G401 (cell line): Measurements from ENCODE around the gene ADCY6. TPM values are rescaled to one million over a fixed set of nuclear protein-coding genes. Genes with fewer than 3 reads are reported as not detected.
"Not testable (repeated sequence)": the region's sequence is repeated elsewhere in the genome, so short reads cannot be mapped to it uniquely, and the experiment has no call there.

Experiments
- DNase-seq: peaks from one replicate; pipeline ENCODE4 v3.0.0-alpha.2; 2015; ENCODE audit warnings: low spot score
- in situ Hi-C: cut with HindIII; loops from 2 replicates; pipeline ENCODE4 v1.10.0; 2016; ENCODE audit warnings: low sequenced_read_pairs, mixed read lengths
- total RNA-seq: library from RNA; depleted of rRNA; stranded (reverse); fragments of >200 nt; shearing (Covaris generic); gene quantifications from 2 replicates; pipeline ENCODE4 v1.2.3, GENCODE V29; 2014

The ADCY6 gene
- total RNA-seq, 1 experiment from 2014 or later: 23.1 TPM

DNA sequence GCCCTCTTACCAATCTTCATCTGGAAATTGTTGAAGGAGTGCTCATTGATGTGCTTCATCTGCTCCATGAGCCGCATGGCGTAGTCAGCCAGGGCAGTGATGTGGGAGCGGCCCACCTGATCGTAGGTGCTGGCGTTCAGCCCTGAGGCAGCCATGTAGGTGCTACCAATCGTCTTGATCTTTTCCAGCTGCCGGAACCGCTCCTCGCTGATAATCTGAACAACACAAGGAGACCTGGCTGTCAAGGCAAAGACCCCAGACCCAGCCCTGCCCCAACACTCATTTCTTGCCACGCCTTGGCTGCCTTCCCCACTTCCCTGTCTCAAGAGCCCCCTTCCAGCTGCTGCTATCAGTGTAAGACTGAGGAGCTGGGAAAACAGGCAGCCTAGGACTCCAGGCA, 18.1 kb downstream of the ADCY6 start:
- DNase-seq: no peak
- in situ Hi-C loops: loop anchor here (5.0 kb wide), 1 partner anchor 93 kb away; no protein-coding TSS in a partner anchor

DNA sequence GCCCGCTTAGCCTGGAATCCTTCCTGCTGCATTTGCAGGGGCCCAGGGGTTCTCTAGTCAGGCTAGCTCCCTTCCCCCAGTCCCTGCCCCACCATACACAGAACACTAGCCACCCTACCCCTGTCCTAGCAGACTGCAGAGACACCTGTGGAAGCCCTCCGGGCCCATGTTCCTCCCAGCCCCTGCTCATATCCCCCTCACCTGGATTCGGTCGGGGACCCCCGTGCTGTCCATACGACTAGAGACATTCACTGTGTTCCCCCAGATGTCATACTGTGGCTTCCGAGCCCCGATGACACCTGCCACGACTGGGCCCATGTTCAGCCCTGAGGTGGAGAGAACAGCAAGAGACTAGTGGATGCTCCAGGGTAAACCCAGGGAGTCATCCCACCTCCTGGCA, 20.2 kb downstream of the ADCY6 start:
- DNase-seq: no peak

DNA sequence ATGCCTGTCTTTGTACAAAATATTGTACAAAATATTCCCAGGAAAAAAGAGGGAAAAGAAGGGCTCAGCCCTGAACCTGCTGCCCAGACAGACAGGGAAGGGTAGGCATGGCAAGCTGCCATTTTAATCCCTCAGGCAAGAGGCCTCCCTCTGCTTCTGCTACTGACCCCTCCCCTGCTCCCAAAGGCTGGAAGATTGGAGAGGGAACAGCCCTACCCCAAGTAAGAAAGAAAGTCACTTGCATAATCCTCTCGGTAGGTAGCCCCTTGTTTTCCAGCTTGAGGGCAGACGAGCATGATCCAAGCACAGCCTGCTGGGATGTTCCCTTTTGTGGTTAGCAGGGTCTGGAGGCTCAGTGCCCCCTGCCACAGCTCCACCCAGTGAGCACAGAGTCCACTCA, 20.7 kb downstream of the ADCY6 start:
- DNase-seq: no peak
- in situ Hi-C loops: no loop called here

More for the DNA sequence above, 20.2 kb downstream of the ADCY6 start:
- in situ Hi-C loops: no loop called here

DNA sequence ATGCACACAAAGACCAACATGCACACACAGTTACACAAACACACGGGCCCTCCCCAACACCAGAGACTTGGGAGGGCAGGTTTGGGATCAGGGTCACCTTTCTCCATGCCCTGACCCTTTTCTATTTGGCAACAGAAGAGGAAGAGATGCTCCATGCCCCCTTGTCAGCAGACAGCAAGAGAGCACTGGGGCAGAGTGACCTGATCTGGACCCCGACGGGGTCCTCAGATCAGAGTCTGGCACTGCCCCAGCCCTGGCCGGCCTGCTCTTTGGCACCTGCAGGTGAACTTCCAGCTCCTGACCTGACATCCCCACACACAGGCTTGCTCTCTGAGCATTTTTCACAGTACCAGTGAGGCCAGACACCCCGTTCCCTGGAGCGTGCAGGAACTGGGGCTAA, 21.4 kb downstream of the ADCY6 start:
- in situ Hi-C loops: no loop called here
- DNase-seq: no peak

DNA sequence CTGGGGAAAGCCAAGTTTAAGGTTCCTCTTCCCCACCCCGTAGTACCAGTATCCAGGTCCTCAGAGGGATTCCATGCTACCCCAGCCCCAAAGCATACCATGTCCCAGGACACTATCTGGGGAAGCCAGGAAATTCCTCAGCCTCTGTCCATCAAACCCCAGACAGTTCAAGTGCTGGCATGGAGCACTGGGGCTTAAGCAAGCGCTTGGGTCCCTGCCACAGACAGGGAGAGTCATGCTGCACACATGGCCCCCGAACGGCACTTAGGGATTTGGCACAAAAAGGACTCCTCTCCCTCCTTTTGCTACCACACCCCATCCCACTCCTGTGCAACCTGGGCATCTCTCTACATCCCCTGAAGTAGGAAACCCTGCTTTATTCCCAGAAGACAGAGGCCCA, 21.8 kb downstream of the ADCY6 start:
- no peak for DNase-seq
- in situ Hi-C loops: no loop called here

DNA sequence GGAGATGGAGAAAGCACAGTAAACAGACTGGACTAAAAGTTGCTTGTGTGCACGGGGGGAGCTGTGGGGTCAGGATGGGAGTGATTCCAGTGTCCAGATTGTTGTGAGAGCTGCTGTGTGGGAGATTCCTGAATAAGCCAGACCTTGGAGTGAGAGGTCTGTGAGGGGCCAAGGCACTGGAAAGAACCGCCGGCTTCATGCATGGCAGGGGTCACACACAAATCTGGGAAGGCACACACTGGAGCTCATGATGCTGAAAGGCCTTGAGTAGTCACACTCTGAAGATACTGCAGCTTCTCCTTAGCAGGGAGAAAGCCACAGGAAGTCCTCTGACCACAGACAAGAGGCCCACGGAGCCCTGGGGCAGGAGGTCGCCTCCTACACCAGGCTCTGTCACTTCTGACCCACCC, 23.1 kb downstream of the ADCY6 start:
- no peak for DNase-seq
- in situ Hi-C loops: no loop called here

DNA sequence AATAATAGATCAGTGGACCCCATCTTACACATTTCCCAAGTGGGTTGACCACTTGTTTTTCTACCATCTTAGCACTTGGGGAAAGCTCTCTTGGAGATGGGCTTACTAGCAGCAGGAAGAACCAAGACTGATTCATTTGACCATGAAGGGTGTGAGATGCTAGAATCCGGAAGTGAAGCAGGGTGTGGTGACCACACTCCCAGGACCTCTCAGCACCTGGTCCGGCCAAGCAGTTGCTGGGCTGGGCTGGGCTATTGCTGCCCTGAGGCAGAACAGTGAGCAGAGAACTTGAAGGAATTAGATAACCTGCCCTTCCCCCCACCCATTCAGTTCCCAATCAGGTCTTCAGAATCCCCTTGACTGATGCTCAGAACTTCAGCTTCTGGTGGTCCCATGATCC, 24.4 kb downstream of the ADCY6 start:
- in situ Hi-C loops: no loop called here

DNA sequence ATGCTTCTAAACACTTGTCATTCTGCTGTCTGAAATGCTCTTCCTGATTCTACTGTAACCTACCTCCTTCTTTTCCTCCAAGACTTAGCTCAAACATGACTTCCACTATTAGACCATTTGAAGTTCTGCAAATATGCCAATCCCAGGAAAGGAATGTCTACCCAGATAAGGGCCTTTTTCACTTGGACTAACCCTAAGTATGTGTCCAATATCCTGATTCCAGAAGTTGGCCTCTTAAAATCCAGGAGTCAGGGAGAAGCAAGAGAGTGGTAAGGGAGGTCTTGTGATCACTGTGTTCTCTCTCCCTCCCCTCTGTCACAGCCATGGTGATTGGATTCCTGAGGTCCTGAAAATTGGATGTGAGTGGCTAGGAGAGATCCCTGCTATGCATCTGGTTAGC, 30.2 kb downstream of the ADCY6 start:
- in situ Hi-C loops: no loop called here
- no peak for DNase-seq

More for the DNA sequence above, 24.4 kb downstream of the ADCY6 start:
- DNase-seq: no peak

DNA sequence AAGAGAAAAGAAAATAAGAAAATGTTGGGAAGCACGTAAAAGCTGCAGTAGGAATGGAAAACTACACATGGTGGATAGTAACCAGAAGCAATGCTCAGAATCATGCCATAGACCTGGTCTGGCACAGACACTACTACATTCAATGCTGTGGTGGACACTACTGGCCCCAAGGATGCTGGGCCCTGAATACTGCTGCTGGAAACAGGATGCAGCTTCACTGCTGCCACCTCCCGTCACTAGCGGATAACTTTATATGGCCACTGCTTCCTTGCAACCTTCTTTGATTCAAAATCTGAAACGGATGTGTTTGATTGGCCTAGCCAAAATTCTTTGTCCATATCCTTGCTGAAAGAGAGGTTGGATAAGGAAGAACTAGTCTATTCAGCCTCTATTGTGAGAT, 30.7 kb downstream of the ADCY6 start:
- no peak for DNase-seq
- in situ Hi-C loops: no loop called here

DNA sequence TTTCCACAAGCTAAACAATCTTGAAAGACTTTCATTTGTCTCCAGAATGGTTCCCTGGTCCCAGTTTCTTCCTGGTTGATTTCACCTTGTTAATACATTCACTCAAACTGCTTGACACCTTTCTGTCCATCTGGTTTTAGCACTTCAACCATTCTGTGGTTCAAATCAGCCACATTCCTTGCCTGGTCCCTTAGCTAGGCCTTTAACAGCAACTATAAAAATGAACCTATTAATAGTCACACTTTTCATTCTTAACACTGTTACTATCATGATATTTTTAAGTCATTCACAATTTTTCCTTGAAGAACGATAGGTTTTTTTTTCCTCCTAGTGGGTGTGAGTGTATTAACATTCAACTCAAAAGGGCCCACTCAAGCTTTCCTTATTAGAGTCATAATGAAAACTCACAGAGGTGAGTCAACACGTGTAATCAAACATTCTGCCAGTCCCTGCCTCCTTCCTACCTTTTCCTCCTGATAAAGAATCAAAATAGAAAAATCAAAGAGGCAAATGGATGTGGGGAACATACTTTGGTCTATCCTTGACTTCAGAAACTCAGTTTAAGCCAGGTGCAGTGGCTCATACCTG, 38.0 kb downstream of the ADCY6 start:
- in situ Hi-C loops: no loop called here

DNA sequence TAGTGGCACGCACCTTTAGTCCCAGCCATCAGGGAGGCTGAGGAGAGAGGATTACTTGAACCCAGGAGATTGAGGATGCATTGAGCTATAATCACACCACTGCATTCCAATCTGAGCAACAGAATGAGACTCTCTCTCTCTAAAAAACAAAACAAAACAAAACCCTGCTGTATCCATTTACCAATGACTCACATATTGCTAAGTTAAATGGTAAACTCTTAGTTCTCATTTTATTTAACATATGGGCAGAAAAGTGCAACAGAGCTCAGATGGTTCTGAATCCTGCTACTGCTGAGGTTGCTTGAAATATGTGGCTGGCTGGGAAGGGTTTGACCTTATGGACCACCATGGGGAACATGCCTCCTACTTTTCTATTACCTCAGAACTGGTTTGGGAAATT, 38.7 kb downstream of the ADCY6 start:
- in situ Hi-C loops: no loop called here

More for the DNA sequence above, 38.0 kb downstream of the ADCY6 start:
- no peak for DNase-seq

DNA sequence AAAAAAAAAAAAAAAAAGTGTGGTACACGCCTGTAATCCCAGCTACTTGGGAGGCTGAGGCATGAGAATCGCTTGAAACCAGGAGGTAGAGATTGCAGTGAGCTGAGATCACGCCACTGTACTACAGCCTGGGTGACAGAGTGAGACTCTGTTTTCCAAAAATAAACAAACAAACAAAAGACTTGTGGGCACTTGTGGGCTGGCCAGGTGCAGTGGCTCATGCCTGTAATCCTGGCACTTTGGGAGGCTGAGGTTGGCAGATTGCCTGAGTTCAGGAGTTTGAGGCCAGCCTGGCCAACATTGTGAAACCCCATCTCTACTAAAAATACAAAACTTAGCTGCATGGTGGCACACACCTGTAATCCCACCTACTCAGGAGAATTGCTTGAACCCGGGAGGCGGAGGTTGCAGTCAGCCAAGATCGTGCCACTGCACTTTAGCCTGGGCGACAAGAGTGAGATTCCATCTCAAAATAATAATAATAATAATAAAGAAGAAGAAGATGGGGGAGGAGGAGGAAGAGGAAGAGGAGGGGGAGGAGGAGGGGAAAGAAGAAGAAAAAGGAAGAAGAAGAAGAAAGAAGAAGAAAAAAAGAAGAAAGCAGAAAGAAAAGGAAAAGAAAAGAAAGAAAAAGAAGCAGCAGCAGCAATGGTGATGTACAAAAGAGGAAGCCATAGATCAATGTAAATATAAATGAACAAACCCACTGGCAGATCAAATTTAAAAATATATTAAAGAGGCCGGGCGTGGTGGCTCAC, 44.5 kb downstream of the ADCY6 start:
- DNase-seq: no peak
- in situ Hi-C loops: no loop called here

More for the DNA sequence above, 38.7 kb downstream of the ADCY6 start:
- DNase-seq: no peak

DNA sequence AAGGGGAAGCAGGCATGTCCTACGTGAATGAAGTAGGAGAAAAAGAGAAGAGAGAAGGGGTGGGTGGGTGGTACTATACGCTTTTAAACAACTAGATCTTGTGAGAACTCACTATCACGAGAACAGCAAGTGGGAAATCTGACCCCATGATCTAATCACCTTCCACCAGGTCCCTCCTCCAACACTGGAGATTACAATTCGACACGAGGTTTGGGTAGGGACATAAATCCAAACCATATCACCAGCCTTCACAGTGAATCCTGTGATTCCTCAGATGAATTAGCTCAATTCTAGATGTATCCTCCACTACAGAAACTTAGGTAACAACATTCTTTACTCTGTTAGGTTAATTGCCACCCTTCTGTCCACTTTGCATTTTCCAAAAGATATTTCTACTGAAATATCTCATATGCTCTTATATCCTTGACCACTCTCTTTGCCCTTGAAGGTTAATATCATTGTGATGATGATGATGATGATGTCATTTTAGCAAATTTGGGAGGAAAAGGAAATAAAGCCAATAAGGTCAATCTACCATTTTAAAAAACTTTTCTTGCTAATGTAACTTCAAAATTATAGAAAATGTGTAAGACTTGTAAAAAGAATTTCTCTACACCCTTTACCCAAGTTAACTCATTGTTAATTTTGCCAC, 49.1 kb downstream of the ADCY6 start:
- no peak for DNase-seq
- in situ Hi-C loops: no loop called here

DNA sequence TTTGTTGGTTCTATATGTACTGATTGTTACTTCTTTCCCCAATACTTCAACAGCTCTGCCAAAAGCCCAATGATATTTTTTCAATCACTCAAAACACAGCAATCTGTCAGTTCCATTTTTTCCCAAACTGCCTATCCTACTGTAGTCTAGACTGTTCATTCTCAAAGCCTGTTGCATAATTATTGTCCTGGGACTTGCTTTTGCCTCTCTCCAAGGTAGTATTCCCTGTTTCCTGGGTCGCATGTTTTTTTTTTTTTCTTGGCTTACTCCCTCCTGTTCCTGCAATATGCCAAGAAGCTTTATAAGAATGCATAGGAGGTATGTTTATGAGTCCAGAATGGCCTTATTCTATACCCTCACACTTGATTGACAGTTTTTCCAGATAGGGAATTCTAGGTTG, 52.4 kb downstream of the ADCY6 start:
- in situ Hi-C loops: no loop called here
- DNase-seq: no peak

DNA sequence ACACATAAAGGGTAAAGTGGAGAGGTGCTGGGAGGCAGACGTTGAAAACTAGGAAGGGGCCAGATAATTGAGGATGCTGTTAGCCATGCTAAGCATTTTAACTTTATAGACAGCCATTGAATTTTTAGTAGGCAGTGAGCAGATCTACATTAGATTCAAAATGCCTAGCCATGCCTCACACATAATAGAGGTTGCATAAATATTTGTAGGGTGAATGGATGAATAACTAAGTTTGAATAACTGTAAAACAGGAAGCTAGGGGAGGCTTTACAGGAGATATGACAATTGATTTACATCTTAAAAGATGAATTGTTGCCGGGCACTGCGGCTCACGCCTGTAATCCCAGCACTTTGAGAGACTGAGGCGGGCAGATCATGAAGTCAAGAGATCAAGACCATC, 60.1 kb downstream of the ADCY6 start:
- no peak for DNase-seq
- in situ Hi-C loops: no loop called here

DNA sequence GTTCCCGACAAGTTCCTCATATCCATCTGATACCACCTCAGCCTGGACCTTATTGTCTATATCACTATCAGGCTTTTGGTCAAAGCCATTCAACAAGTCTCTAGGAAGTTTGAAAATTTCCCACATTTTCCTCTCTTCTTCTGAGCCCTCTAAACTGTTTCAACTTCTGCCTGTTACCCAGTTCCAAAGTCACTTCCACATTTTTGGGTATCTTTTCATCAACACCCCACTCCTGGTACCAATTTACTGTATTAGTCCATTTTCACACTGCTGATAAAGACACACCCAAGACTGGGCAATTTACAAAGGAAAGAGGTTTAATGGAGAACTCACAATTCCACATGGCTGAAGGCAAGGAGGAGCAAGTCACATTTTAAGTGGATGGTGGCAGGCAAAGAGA, 68.2 kb downstream of the ADCY6 start:
- DNase-seq, in situ Hi-C loops: not testable (repeated sequence)

DNA sequence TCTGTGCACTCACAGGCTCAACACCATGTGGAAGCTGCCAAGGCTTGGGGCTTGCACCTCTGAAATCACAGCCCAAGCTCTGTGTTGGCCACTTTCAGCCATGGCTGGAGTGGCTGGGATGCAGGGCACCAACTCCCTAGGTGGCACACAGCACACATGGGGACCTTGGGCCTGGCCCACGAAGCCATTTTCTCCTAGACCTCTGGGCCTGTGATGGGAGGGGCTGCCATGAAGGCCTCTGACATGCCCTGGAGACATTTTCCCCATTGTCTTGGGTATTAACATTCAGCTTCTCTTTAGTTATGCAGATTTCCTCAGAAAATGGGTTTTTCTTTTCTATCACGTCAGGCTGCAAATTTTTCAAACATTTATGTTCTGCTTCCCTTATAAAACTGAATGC, 68.7 kb downstream of the ADCY6 start:
- in situ Hi-C loops, DNase-seq: not testable (repeated sequence)

DNA sequence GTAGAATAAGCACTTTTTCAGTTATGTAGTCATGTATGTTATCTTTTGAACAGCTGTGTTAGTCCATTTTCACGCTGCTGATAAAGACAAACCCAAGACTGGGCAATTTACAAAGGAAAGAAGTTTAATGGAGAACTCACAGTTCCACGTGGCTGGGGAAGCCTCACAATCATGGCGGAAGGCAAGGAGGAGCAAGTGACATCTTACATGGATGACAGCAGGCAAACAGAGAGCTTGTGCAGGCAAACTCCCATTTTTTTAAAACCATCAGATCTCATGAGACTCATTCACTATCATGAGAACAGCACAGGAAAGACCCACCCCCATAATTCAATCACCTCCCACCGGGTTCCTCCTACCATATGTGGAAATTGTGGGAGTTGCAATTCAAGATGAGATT, 69.9 kb downstream of the ADCY6 start:
- DNase-seq, in situ Hi-C loops: not testable (repeated sequence)

DNA sequence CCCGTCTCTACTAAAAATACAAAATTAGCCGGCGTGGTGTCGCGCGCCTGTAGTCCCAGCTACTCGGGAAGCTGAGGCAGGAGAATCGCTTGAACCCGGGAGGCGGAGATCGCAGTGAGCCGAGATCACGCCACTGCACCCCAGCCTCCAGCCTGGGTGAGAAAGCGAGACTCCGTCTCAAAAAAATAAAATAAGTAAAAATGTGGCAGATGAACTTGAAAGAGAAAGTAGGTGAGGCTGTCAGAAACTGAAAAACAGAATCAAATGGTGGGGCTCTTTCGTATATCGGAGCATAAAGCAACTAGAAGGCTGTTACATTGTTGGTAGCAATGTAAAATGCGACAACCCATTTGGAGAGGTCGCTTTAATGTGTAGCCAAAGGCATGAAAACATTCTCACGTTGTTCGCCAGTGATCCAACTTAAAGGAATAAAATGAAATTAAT, 71.6 kb downstream of the ADCY6 start:
- in situ Hi-C loops: no loop called here
- peak; percentile 11 for DNase-seq

DNA sequence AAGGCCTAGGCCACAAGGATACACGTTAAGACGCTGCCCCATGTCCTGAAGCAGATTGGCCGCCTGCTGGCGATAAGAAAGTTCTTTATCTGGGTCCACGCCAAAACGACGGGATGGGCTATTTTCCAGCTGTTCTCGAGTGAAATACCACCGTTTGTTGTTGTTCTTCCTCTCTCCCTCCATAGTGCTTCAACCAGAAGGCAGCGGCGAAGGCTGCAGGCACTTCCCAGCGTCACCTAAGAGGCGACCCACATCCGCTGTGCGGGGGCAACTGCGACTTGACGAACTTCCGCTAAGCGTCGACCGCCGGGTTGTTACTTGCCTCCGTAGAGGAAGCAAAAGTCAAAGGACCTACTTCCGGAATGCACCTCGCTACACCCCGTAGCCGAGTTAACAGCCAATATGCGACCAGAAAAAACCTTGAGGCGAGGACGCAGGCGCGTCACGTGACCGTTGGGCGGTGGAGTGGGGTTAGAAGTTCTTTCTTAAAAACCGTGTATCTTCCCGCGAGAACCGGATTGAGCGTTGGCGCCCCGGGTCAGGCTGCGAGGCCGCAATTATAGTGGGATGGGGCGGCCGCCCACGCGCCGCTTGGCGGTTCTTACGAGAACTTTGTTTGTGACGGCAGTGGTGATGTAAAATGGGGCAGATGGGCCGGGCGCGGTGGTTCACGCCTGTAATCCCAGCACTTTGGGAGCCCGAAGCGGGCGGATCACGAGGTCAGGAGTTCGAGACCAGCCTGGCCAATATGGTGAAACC, 72.2 kb downstream of the ADCY6 start, which contains the start of gene CCNT1:
Gene CCNT1 (minus strand): TSS at position 215 of the 759 bp plus-strand sequence. CDS start 32 bp downstream, at position 183.
- peak; percentile 99 for DNase-seq
- in situ Hi-C loops: no loop called here
